ENCODE measurements around the gene MYO1C. TPM values are rescaled to one million over a fixed set of nuclear protein-coding genes. Genes with fewer than 3 reads are reported as not detected.

MYO1C gene
- total and polyA plus RNA-seq, 2 of the 8 experiments (the other 6 are each of a cell fraction or from before 2014, with no cell fraction given): 40.1 to 78.6 TPM

DNA sequence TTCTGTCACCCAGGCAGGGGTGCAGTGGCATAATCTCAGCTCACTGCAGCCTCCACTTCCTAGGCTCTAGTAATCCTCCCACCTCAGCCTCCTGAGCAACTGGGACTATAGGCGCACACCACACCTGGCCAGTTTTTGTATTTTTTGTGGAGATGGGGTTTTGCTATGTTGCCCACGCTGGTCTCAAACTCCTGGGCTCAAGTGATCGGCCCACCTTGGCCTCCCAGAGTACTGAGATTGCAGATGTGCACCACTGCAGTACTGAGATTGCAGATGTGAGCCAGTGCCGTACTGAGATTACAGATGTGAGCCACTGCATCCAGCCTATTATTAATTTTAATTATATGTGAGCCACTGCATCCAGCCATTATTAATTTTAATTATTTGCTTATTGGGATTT is 50.3 kb downstream of the MYO1C start:
- H3K27me3 ChIP-seq (replicated peaks in 1 of 4; ENCODE audit: control insufficient read depth in 3 of 4, extremely low read depth in 1 of 4, insufficient read depth in 3 of 4, low read length in 3 of 4): no peaks in the 10 kb centered on the region
- H3K23me2 ChIP-seq (ENCODE audit: low read depth, low read length): no peaks in the 10 kb centered on the region
- no peak overlapping the region for H4K91ac ChIP-seq (replicated peaks; ENCODE audit: insufficient read length, low read length)
- peaks cover 7 to 14% of the 10 kb centered on the region in 2 experiments for H4K20me1 ChIP-seq (replicated peaks in 1 of 2; ENCODE audit: control insufficient read depth in 1 of 2, insufficient read depth in 2 of 2, low read length in 2 of 2)
- no peaks in the 10 kb centered on the region for H3K4me1 ChIP-seq (replicated peaks in 1 of 4; ENCODE audit: control insufficient read depth in 3 of 4, insufficient read depth in 4 of 4, low read length in 3 of 4)
- POLR2A ChIA-PET (ENCODE audit: partially characterized antibody): interaction anchor here (1.1 kb wide), 1 partner anchor 17 kb away, joined by 3 read pairs; no protein-coding TSS in a partner anchor
- CTCF ChIA-PET (ENCODE audit: partially characterized antibody): interaction anchor here (1.1 to 1.7 kb wide), 2 partner anchors 12 to 77 kb away, joined by 3 to 6 read pairs; no protein-coding TSS in a partner anchor
- DNase-seq (ENCODE audit: low read depth in 1 of 2, low spot score in 2 of 2) (no peak), FAIRE-seq (no peak)
- no peak overlapping the region for H3K18ac ChIP-seq (ENCODE audit: extremely low read depth, low read length)
- TF ChIP-seq HDAC6 (IDR thresholded peaks at IDR 0.05; ENCODE audit: low read depth, low read length) (no peak), BACH1 (IDR thresholded peaks at IDR 0.05; ENCODE audit: low read length) (no peak), EP300 (IDR thresholded peaks at IDR 0.05; ENCODE audit: borderline replicate concordance in 1 of 2, low read depth in 2 of 2, low read length in 2 of 2) (no peak), CTBP2 (IDR thresholded peaks at IDR 0.05; ENCODE audit: borderline replicate concordance, insufficient read depth, insufficient read length, low read length) (no peak), RBBP5 (IDR thresholded peaks at IDR 0.05; ENCODE audit: borderline replicate concordance, low read depth, low read length) (no peak), GABPA (IDR thresholded peaks at IDR 0.05; ENCODE audit: borderline replicate concordance, insufficient read depth, low read length) (no peak), SIX5 (IDR thresholded peaks at IDR 0.05; ENCODE audit: low read depth, low read length) (no peak), PHF8 (conservative IDR thresholded peaks at IDR 0.05; ENCODE audit: low read depth, low read length) (no peak), YY1 (IDR thresholded peaks at IDR 0.05; ENCODE audit: low read depth, low read length) (no peak)
- TF ChIP-seq, protein P1, sequence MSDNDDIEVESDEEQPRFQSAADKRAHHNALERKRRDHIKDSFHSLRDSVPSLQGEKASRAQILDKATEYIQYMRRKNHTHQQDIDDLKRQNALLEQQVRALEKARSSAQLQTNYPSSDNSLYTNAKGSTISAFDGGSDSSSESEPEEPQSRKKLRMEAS (IDR thresholded peaks at IDR 0.05): no peak
- H4K5ac ChIP-seq (ENCODE audit: insufficient read length, low read depth, low read length): no peak overlapping the region
- no peak overlapping the region for H2BK15ac ChIP-seq (ENCODE audit: low read length)
- H3K27ac ChIP-seq (ENCODE audit: low read depth, low read length): no peak overlapping the region
- no peaks in the 10 kb centered on the region; a peak in 1 of 8 replicates for H3K36me3 ChIP-seq (ENCODE audit: control insufficient read depth in 2 of 4, insufficient read depth in 4 of 4, low read length in 3 of 4)
- no peak overlapping the region for H3K4me3 ChIP-seq (ENCODE audit: extremely low read depth in 1 of 4, insufficient read depth in 2 of 4, low read depth in 3 of 4, low read length in 4 of 4)
- H2BK20ac ChIP-seq (ENCODE audit: low read length): no peak overlapping the region
- H3K4ac ChIP-seq (replicated peaks; ENCODE audit: insufficient read length, low read depth, low read length): no peak overlapping the region
- no peak overlapping the region for H4K8ac ChIP-seq (ENCODE audit: extremely low read depth, insufficient read depth, low read length)
- no peak overlapping the region for H2AFZ ChIP-seq (ENCODE audit: low read length)
- H2BK5ac ChIP-seq (ENCODE audit: low read depth, low read length): no peak overlapping the region
- H3K4me2 ChIP-seq (ENCODE audit: insufficient read depth in 1 of 2, low read depth in 2 of 2, low read length in 2 of 2): no peak overlapping the region
- no peak overlapping the region for H2BK12ac ChIP-seq (ENCODE audit: low read depth, low read length)
- H3K79me2 ChIP-seq (ENCODE audit: control insufficient read depth in 1 of 2, insufficient read depth in 2 of 2, low read length in 2 of 2): peaks cover 18 to 83% of the 10 kb centered on the region in 2 experiments
- no peak overlapping the region for H2BK120ac ChIP-seq (replicated peaks; ENCODE audit: low read depth, low read length)
- H3K9me3 ChIP-seq (ENCODE audit: insufficient read depth in 2 of 2, low read depth in 1 of 2, low read length in 1 of 2): no peaks in the 10 kb centered on the region
- no peak overlapping the region for H3K23ac ChIP-seq (ENCODE audit: insufficient read length)
- no peak overlapping the region for H3K14ac ChIP-seq (ENCODE audit: insufficient read length)
- no peak overlapping the region for H3K9ac ChIP-seq (replicated peaks in 1 of 4; ENCODE audit: extremely low read depth in 1 of 4, low read depth in 3 of 4, low read length in 3 of 4)
- peaks cover 6% of the 10 kb centered on the region; the same call in 1 of the 2 replicates for H3K79me1 ChIP-seq (ENCODE audit: low read depth, low read length)
- H2AK5ac ChIP-seq (ENCODE audit: low read depth, low read length): no peak overlapping the region
- 98% methylated on average over 4 of the region's 4 CpGs; no CpG with 5 or more reads in 1 of the 2 experiments for WGBS, 2 experiments (ENCODE audit: extremely low coverage in 1 of 2, insufficient coverage in 1 of 2, insufficient read length in 1 of 2, insufficient replicate concordance in 2 of 2, low coverage in 1 of 2, low lambda C conversion rate in 2 of 2, missing lambda C conversion rate in 1 of 2)
- no peak overlapping the region for H3K56ac ChIP-seq (replicated peaks; ENCODE audit: insufficient read length, low read depth, low read length)
